IMR-90 (cell line): ENCODE results near the gene NME7. TPM values are rescaled to one million over a fixed set of nuclear protein-coding genes. Genes with fewer than 3 reads are reported as not detected.

Source experiments
- ATAC-seq: fragments of 200-7000 bp; cut with Tn5 transposase; 2 replicates; pipeline ENCODE4 v1.9.1; 2020; ENCODE audit warnings: low read depth, mild to moderate bottlenecking, moderate library complexity
- BruUV-seq: library from RNA; stranded (reverse); fragments of 400-500 nt; replicated peaks from 2 replicates; lab custom pipeline; 2021; lab: Mats Ljungman, UMichigan
- CTCF ChIA-PET: fragments of 300-600 bp; formaldehyde crosslinking; extraction: SDS; loops from one replicate; lab custom pipeline; 2021; ENCODE audit warnings: antibody characterized with exemption; lab: Yijun Ruan, JAX
- POLR2A ChIA-PET: fragments of 300-600 bp; sonication (Branson Sonifier 250); formaldehyde crosslinking; loops from one replicate; lab custom pipeline; 2022; ENCODE audit warnings: antibody characterized with exemption; ENCODE audit not compliant: unreplicated experiment; lab: Charles Lee
- DNase-seq: peaks from one replicate; pipeline ENCODE4 v3.0.0; 2013
- H2AFZ ChIP-seq: replicated peaks from 2 replicates; pipeline ENCODE3; 2013; ENCODE audit warnings: low read length, mild to moderate bottlenecking; ENCODE audit not compliant: poor library complexity
- H2AK5ac ChIP-seq: 2 replicates; pipeline ENCODE4 v1.6.1; 2013; ENCODE audit warnings: low read depth, low read length, inconsistent platforms
- H2AK9ac ChIP-seq: replicated peaks from 2 replicates; pipeline ENCODE3; 2013; ENCODE audit warnings: mild to moderate bottlenecking, low read depth, low read length, moderate library complexity; ENCODE audit not compliant: poor library complexity
- H2BK120ac ChIP-seq: 2 replicates; pipeline ENCODE4 v1.6.1; 2013; ENCODE audit warnings: low read depth, low read length, inconsistent platforms
- H2BK15ac ChIP-seq: 3 replicates; pipeline ENCODE4 v1.6.1; 2013; ENCODE audit warnings: low read depth, low read length, inconsistent platforms
- H2BK20ac ChIP-seq: 2 replicates; pipeline ENCODE4 v1.6.1; 2013; ENCODE audit warnings: low read depth, mild to moderate bottlenecking, inconsistent platforms, low read length, moderate library complexity
- H2BK5ac ChIP-seq: 2 replicates; pipeline ENCODE4 v1.6.1; 2013; ENCODE audit warnings: mild to moderate bottlenecking, low read depth, low read length, inconsistent platforms; ENCODE audit not compliant: poor library complexity, severe bottlenecking
- H3K14ac ChIP-seq: replicated peaks from 2 replicates; pipeline ENCODE4 v1.6.1; 2013; ENCODE audit warnings: low read depth, low read length, inconsistent platforms
- H3K18ac ChIP-seq: 2 replicates; pipeline ENCODE4 v1.6.1; 2013; ENCODE audit warnings: low read depth, low read length, control low read depth
- H3K23ac ChIP-seq: 2 replicates; pipeline ENCODE4 v1.6.1; 2013; ENCODE audit warnings: low read depth, low read length, inconsistent platforms
- H3K27ac ChIP-seq: 2 replicates; pipeline ENCODE4 v1.5.1; 2013; ENCODE audit warnings: mild to moderate bottlenecking, control low read depth, low read length; ENCODE audit not compliant: insufficient read depth
- H3K27me3 ChIP-seq: 2 replicates; pipeline ENCODE4 v1.6.1; 2013; ENCODE audit warnings: low read length; ENCODE audit not compliant: control insufficient read depth, insufficient read depth
- H3K36me3 ChIP-seq: 2 replicates; pipeline ENCODE4 v1.6.1; 2013; ENCODE audit warnings: low read length, mixed read lengths; ENCODE audit not compliant: control insufficient read depth, insufficient read depth
- H3K4ac ChIP-seq: 2 replicates; pipeline ENCODE4 v1.6.1; 2013; ENCODE audit warnings: low read depth, low read length, inconsistent platforms
- H3K4me1 ChIP-seq: 2 replicates; pipeline ENCODE4 v1.6.1; 2013; ENCODE audit warnings: low read length, mixed read lengths; ENCODE audit not compliant: control insufficient read depth, insufficient read depth
- H3K4me2 ChIP-seq: 2 replicates; pipeline ENCODE4 v1.6.1; 2013; ENCODE audit warnings: low read depth, mild to moderate bottlenecking, control low read depth, low read length, moderate library complexity
- H3K4me3 ChIP-seq: 2 replicates; pipeline ENCODE4 v1.5.1; 2013; ENCODE audit warnings: low read depth, mild to moderate bottlenecking, control low read depth, low read length, moderate library complexity; ENCODE audit not compliant: insufficient read depth
- H3K56ac ChIP-seq: 2 replicates; pipeline ENCODE4 v1.6.1; 2013; ENCODE audit warnings: low read length, inconsistent platforms; ENCODE audit not compliant: insufficient read depth; ENCODE audit errors: extremely low read depth
- H3K79me1 ChIP-seq, 2 experiments: 2 replicates each; pipeline ENCODE4 v1.6.1; 2013; ENCODE audit warnings: low read length in 2 of 2, inconsistent platforms in 1 of 2, low read depth in 1 of 2
- H3K9ac ChIP-seq: 2 replicates; pipeline ENCODE4 v1.6.1; 2013; ENCODE audit warnings: low read depth, low read length, control low read depth
- H3K9me1 ChIP-seq: 2 replicates; pipeline ENCODE4 v1.6.1; 2013; ENCODE audit warnings: low read length, inconsistent platforms; ENCODE audit not compliant: insufficient read depth
- H3K9me3 ChIP-seq: 2 replicates; pipeline ENCODE4 v1.6.1; 2013; ENCODE audit warnings: low read length; ENCODE audit not compliant: control insufficient read depth, insufficient read depth
- H4K20me1 ChIP-seq: 2 replicates; pipeline ENCODE4 v1.6.1; 2013; ENCODE audit warnings: low read length, inconsistent platforms; ENCODE audit not compliant: insufficient read depth
- H4K5ac ChIP-seq: 2 replicates; pipeline ENCODE4 v1.6.1; 2013; ENCODE audit warnings: mild to moderate bottlenecking, low read depth, low read length, control low read depth
- H4K8ac ChIP-seq, 2 experiments: 2 replicates each; pipeline ENCODE4 v1.6.1; 2013; ENCODE audit warnings: low read depth in 2 of 2, low read length in 2 of 2, control low read depth in 1 of 2, inconsistent platforms in 1 of 2
- H4K91ac ChIP-seq: 2 replicates; pipeline ENCODE4 v1.6.1; 2013; ENCODE audit warnings: low read depth, low read length, inconsistent platforms; ENCODE audit not compliant: insufficient read depth
- MAZ ChIP-seq: IDR thresholded peaks from 2 replicates; pipeline ENCODE4 v1.6.1; 2012; ENCODE audit warnings: low read depth, mild to moderate bottlenecking, low read length, improper control_type of control experiment, moderate library complexity, borderline replicate concordance
- RAD21 ChIP-seq: IDR thresholded peaks from 2 replicates; pipeline ENCODE4 v1.6.1; 2012; ENCODE audit warnings: low read length, improper control_type of control experiment
- RCOR1 ChIP-seq: IDR thresholded peaks from 2 replicates; pipeline ENCODE4 v1.6.1; 2012; ENCODE audit warnings: mild to moderate bottlenecking, low read length, improper control_type of control experiment; ENCODE audit not compliant: insufficient replicate concordance
- WGBS, 2 experiments: methylation state at CpG; one replicate each; pipeline versions ENCODE4 v1.1.5 to v1.1.7; 2013; ENCODE audit warnings: missing lambda C conversion rate in 2 of 2; ENCODE audit not compliant: insufficient read length in 1 of 2; ENCODE audit errors: extremely low coverage in 2 of 2; 5-methylcytosine and 5-hydroxymethylcytosine counted together
- dilution Hi-C: fragments of 300-500 bp; cut with HindIII; formaldehyde crosslinking; loops from one replicate; pipeline ENCODE4 v1.14.3; 2018; ENCODE audit warnings: low sequenced_read_pairs; ENCODE audit not compliant: unreplicated experiment
- in situ Hi-C: fragments of 300-500 bp; cut with MboI; formaldehyde crosslinking; loops from 3 replicates; pipeline ENCODE4 v1.14.3; 2019; ENCODE audit warnings: low sequenced_read_pairs, inconsistent platforms, mixed read lengths
- intact Hi-C: fragments of 100-400 bp; cut with micrococcal nuclease; formaldehyde crosslinking; loops from 2 replicates; pipeline ENCODE4 v1.10.0; 2022
- polyA plus RNA-seq, 3 experiments: library from polyadenylated mRNA; depleted of rRNA; stranded (reverse); fragments of >200 nt; gene quantifications; 2 replicates each; pipeline ENCODE4 v1.2.3, GENCODE V29; 2012; ENCODE audit warnings: low replicate concordance in 1 of 3
- total RNA-seq: library from RNA; depleted of rRNA; stranded (reverse); fragments of >200 nt; gene quantifications from 2 replicates; pipeline ENCODE4 v1.2.3, GENCODE V29; 2012
- TF ChIP-seq, protein P1 (sequence below): fragments of 150-350 bp; IDR thresholded peaks from 2 replicates; pipeline ENCODE4 v1.6.1; 2016; ENCODE audit warnings: low read depth, mild to moderate bottlenecking, low read length, moderate library complexity, borderline replicate concordance

Gene NME7
- total and polyA plus RNA-seq, 2 of the 4 experiments (the other 2 are of a cell fraction) = 18.3 to 22.4 TPM

- no peak overlapping the region for H3K4me2 ChIP-seq
- H3K79me1 ChIP-seq = peaks cover 0 to 7% of the 10 kb centered on the region in 2 experiments; a peak in 3 of 4 replicates
- H3K14ac ChIP-seq = no peak overlapping the region
- H2AK9ac ChIP-seq = no peak overlapping the region
- H3K18ac ChIP-seq = no peak overlapping the region
- H3K36me3 ChIP-seq = peaks cover 4% of the 10 kb centered on the region; the same call in 1 of the 2 replicates
- no peak overlapping the region for H4K5ac ChIP-seq
- no peak for ATAC-seq
- H3K9ac ChIP-seq = no peak overlapping the region
- no peaks in the 10 kb centered on the region for H3K27me3 ChIP-seq
- no peak overlapping the region for H3K4me3 ChIP-seq
- H2BK15ac ChIP-seq = no peak overlapping the region
- no peak overlapping the region for H4K91ac ChIP-seq
- no CpG with 5 or more reads among the region's 6 CpGs for WGBS, 2 experiments
- BruUV-seq = no TSS peak
- no peak for DNase-seq
- no peak overlapping the region for H2AK5ac ChIP-seq
- no peak overlapping the region for H3K27ac ChIP-seq
- ChIA-PET POLR2A (no interaction called here), CTCF (no interaction called here)
- H2BK20ac ChIP-seq = no peak overlapping the region
- no peaks in the 10 kb centered on the region for H3K4me1 ChIP-seq
- no peak overlapping the region for H3K4ac ChIP-seq
- H3K23ac ChIP-seq = no peak overlapping the region
- TF ChIP-seq, protein P1, sequence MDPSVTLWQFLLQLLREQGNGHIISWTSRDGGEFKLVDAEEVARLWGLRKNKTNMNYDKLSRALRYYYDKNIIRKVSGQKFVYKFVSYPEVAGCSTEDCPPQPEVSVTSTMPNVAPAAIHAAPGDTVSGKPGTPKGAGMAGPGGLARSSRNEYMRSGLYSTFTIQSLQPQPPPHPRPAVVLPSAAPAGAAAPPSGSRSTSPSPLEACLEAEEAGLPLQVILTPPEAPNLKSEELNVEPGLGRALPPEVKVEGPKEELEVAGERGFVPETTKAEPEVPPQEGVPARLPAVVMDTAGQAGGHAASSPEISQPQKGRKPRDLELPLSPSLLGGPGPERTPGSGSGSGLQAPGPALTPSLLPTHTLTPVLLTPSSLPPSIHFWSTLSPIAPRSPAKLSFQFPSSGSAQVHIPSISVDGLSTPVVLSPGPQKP = no peak
- TF ChIP-seq MAZ = no peak
- no peak for TF ChIP-seq RCOR1
- no peak for TF ChIP-seq RAD21
- no peak overlapping the region for H4K8ac ChIP-seq
- no peaks in the 10 kb centered on the region for H3K9me1 ChIP-seq
- dilution Hi-C loops = no loop called here
- no peak overlapping the region for H3K56ac ChIP-seq
- in situ Hi-C loops = no loop called here
- no peak overlapping the region for H2AFZ ChIP-seq
- intact Hi-C loops = no loop called here
- no peak overlapping the region for H2BK5ac ChIP-seq
- H2BK120ac ChIP-seq = no peak overlapping the region
- H4K20me1 ChIP-seq = no peaks in the 10 kb centered on the region
- no peaks in the 10 kb centered on the region for H3K9me3 ChIP-seq
Measured at GRCh38 chr1:169129109-169129784, 238.3 kb downstream of the NME7 start.
